Common myeloid progenitor, CD34-positive (primary cell): ENCODE data around the gene LUC7L2.
"Not testable (repeated sequence)": the region's sequence is repeated elsewhere in the genome, so short reads cannot be mapped to it uniquely, and the experiment has no call there.

Source experiments
- CTCF ChIA-PET: fragments of 350-600 bp; sonication (Branson Sonifier 250); formaldehyde crosslinking; loops from one replicate; lab custom pipeline; 2021; ENCODE audit warnings: antibody characterized with exemption; lab: Charles Lee
- POLR2A ChIA-PET: fragments of 350-600 bp; sonication (Branson Sonifier 250); formaldehyde crosslinking; loops from one replicate; lab custom pipeline; 2021; ENCODE audit warnings: antibody characterized with exemption; lab: Charles Lee
- DNase-seq, 3 donors: peaks; one replicate each; pipeline versions ENCODE4 v3.0.0 to v3.0.0-alpha.2; 2013
- H3K27ac ChIP-seq, 2 experiments: 1 replicate in 1 of 2; 2 replicates in 1 of 2; pipeline ENCODE4 v1.7.0; 2013; ENCODE audit warnings: inconsistent platforms in 2 of 2, low read length in 2 of 2, mild to moderate bottlenecking in 2 of 2, low read depth in 1 of 2, moderate library complexity in 1 of 2; ENCODE audit not compliant: severe bottlenecking in 2 of 2, insufficient read depth in 1 of 2, poor library complexity in 1 of 2
- H3K27me3 ChIP-seq, 5 experiments: replicated peaks in 2 of 5; 1 replicate in 3 of 5; 2 replicates in 2 of 5; pipeline versions ENCODE4 v1.6.1 to v1.7.0; 2013; ENCODE audit warnings: low read length in 4 of 5, mild to moderate bottlenecking in 2 of 5, moderate library complexity in 2 of 5, inconsistent platforms in 1 of 5; ENCODE audit not compliant: insufficient read depth in 5 of 5, control insufficient read depth in 4 of 5
- H3K36me3 ChIP-seq, 4 experiments: 1 replicate in 2 of 4; 2 replicates in 2 of 4; pipeline versions ENCODE4 v1.6.1 to v1.7.0; 2013; ENCODE audit warnings: low read length in 3 of 4, control low read depth in 1 of 4, mild to moderate bottlenecking in 1 of 4; ENCODE audit not compliant: control insufficient read depth in 4 of 4, insufficient read depth in 4 of 4
- H3K4me1 ChIP-seq, 4 experiments: 1 replicate in 3 of 4; 2 replicates in 1 of 4; pipeline versions ENCODE4 v1.6.1 to v1.7.1; 2013; ENCODE audit warnings: low read length in 3 of 4, mild to moderate bottlenecking in 3 of 4, control low read depth in 1 of 4, inconsistent platforms in 1 of 4, moderate library complexity in 1 of 4; ENCODE audit not compliant: control insufficient read depth in 4 of 4, insufficient read depth in 4 of 4; ENCODE audit errors: control extremely low read depth in 1 of 4
- H3K4me3 ChIP-seq, 7 experiments: 1 replicate in 4 of 7; 2 replicates in 3 of 7; pipeline versions ENCODE4 v1.5.1 to v1.7.0; 2013; ENCODE audit warnings: mild to moderate bottlenecking in 7 of 7, low read length in 6 of 7, moderate library complexity in 6 of 7, inconsistent platforms in 2 of 7, low read depth in 2 of 7, control low read depth in 1 of 7; ENCODE audit not compliant: insufficient read depth in 4 of 7, control insufficient read depth in 1 of 7; ENCODE audit errors: extremely low read depth in 1 of 7
- H3K9me3 ChIP-seq, 5 experiments: 1 replicate in 4 of 5; 2 replicates in 1 of 5; pipeline versions ENCODE4 v1.6.1 to v1.7.1; 2013; ENCODE audit warnings: low read length in 4 of 5, mild to moderate bottlenecking in 2 of 5, inconsistent platforms in 1 of 5, low read depth in 1 of 5, moderate library complexity in 1 of 5; ENCODE audit not compliant: control insufficient read depth in 4 of 5, insufficient read depth in 2 of 5; ENCODE audit errors: control extremely low read depth in 1 of 5
- WGBS: methylation state at CpG from one replicate; pipeline ENCODE4 v1.1.5; 2013; ENCODE audit not compliant: insufficient coverage; 5-methylcytosine and 5-hydroxymethylcytosine counted together

LUC7L2 gene

GRCh38 chr7:139425701-139426100 lies 66.0 kb downstream of the LUC7L2 start:
- H3K36me3 ChIP-seq: peaks cover 11 to 37% (median 24%) of the 10 kb centered on the region in 4 experiments
- H3K27me3 ChIP-seq, POLR2A ChIA-PET, H3K27ac ChIP-seq, H3K4me3 ChIP-seq, DNase-seq, H3K9me3 ChIP-seq, H3K4me1 ChIP-seq: not testable (repeated sequence)
- CTCF ChIA-PET: interaction anchor here (0.6 kb wide), 1 partner anchor 27 kb away, joined by 3 read pairs; no protein-coding TSS in a partner anchor
- 94% methylated on average over 6 of the region's 10 CpGs for WGBS

GRCh38 chr7:139426258-139427028 lies 66.7 kb downstream of the LUC7L2 start:
- Histone ChIP-seq H3K27me3 (no peaks in the 10 kb centered on the region), H3K4me1 (no peaks in the 10 kb centered on the region), H3K27ac (no peak overlapping the region), H3K9me3 (no peaks in the 10 kb centered on the region), H3K4me3 (no peak overlapping the region), H3K36me3 (peaks cover 11 to 36% (median 22%) of the 10 kb centered on the region in 4 experiments)
- POLR2A ChIA-PET: interaction anchor here (1.0 kb wide), 1 partner anchor 12 kb away, joined by 5 read pairs; no protein-coding TSS in a partner anchor
- 98% methylated on average over 9 of the region's 12 CpGs for WGBS
- CTCF ChIA-PET: interaction anchor here (0.6 kb wide), 1 partner anchor 26 kb away, joined by 3 read pairs; no protein-coding TSS in a partner anchor
- no peak for DNase-seq

DNA sequence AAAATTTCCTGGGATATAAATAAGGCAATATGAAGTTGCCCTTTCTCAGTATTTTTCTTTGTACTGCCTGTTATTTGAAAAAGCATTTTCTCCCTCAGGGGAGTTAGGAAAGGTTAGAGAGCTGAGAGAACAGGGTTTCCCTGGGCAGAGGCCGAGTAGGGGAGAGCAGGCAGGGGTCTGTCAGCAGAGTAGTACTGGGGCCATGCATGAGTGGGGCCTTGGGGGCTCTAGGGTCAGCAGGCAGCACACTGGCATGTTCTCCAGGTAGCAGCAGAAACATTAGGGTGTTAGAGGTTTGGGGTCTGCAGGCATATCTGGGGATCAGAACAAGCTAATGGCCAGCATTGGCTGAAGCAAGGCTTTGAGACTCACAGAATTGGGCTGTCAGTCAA lies 67.3 kb downstream of the LUC7L2 start:
- Histone ChIP-seq H3K36me3 (peaks cover 7 to 34% (median 19%) of the 10 kb centered on the region in 4 experiments), H3K4me3 (no peak overlapping the region), H3K4me1 (no peaks in the 10 kb centered on the region), H3K9me3 (no peaks in the 10 kb centered on the region), H3K27me3 (no peaks in the 10 kb centered on the region), H3K27ac (no peak overlapping the region)
- DNase-seq: no peak
- ChIA-PET POLR2A (interaction anchor here (1.0 kb wide), 1 partner anchor 12 kb away, joined by 5 read pairs; no protein-coding TSS in a partner anchor), CTCF (no interaction called here)
- 100% methylated on average over 1 of the region's 1 CpG for WGBS

GRCh38 chr7:139427788-139428187 lies 68.1 kb downstream of the LUC7L2 start:
- no peak for DNase-seq
- Histone ChIP-seq H3K9me3 (no peaks in the 10 kb centered on the region), H3K4me1 (no peaks in the 10 kb centered on the region), H3K36me3 (peaks cover 5 to 27% (median 13%) of the 10 kb centered on the region in 4 experiments), H3K4me3 (no peak overlapping the region), H3K27ac (no peak overlapping the region), H3K27me3 (no peaks in the 10 kb centered on the region)
- CTCF ChIA-PET: interaction anchor here (1.0 kb wide), 1 partner anchor 12 kb away, joined by 3 read pairs; no protein-coding TSS in a partner anchor
- POLR2A ChIA-PET: no interaction called here
- 95% methylated on average over 5 of the region's 7 CpGs for WGBS

GRCh38 chr7:139429735-139430134 lies 70.0 kb downstream of the LUC7L2 start:
- H3K27ac ChIP-seq, H3K4me3 ChIP-seq, DNase-seq, CTCF ChIA-PET, H3K4me1 ChIP-seq, H3K9me3 ChIP-seq, POLR2A ChIA-PET, H3K27me3 ChIP-seq: not testable (repeated sequence)
- H3K36me3 ChIP-seq: peaks cover 0 to 13% (median 4%) of the 10 kb centered on the region in 4 experiments
- 94% methylated on average over 7 of the region's 14 CpGs for WGBS

DNA sequence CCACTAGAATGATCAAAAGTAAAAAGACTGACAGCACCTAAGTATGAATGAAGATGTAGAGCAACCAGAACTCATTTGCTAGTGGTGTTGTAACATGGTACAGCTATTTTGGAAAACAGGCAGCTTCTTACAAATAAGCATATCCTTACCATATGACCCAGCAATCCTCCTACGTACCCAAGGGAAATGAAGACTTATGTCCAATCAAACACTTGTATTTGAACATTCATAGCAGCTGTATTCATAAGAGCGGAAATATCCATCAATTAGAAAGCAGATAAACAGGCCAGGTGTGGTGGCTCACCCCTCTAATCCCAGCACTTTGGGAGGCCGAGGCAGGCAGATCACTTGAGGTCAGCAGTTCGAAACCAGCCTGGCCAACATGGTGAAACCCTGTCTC lies 70.7 kb downstream of the LUC7L2 start:
- no peak for DNase-seq
- Histone ChIP-seq H3K9me3 (no peaks in the 10 kb centered on the region), H3K27ac (no peak overlapping the region), H3K36me3 (peaks cover 0 to 10% (median 4%) of the 10 kb centered on the region in 4 experiments), H3K4me1 (peaks cover 0 to 5% (median 1%) of the 10 kb centered on the region in 4 experiments), H3K27me3 (no peaks in the 10 kb centered on the region), H3K4me3 (no peak overlapping the region)
- CTCF ChIA-PET: interaction anchor here (0.7 to 1.4 kb wide), 3 partner anchors 12 to 17 kb away, joined by 3 to 4 read pairs (median 3); no protein-coding TSS in a partner anchor
- 100% methylated on average over 2 of the region's 4 CpGs for WGBS
- POLR2A ChIA-PET: interaction anchor here (0.6 kb wide), 1 partner anchor 1137 kb away, joined by 4 read pairs; no protein-coding TSS in a partner anchor

DNA sequence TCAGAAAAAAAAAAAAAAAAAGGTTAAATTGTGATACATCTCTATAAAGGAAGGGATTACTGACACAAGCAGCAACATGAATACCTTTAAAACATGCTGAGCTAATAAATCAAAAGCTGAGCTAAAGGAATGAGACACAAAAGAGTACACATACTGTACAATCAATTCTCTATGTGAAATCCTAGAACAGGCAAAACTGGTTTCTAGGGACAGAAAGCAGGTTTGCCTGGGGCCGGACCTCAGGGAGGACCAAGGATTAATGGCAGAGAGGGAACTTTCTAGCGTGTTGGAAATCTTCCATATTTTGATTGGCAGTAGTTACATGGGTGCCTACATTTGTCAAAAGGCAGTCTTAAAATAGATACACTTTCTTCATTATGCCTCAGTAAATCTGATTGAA lies 71.3 kb downstream of the LUC7L2 start:
- H3K27me3 ChIP-seq: no peaks in the 10 kb centered on the region
- H3K27ac ChIP-seq: no peak overlapping the region
- ChIA-PET POLR2A (no interaction called here), CTCF (interaction anchor here (0.7 to 1.4 kb wide), 3 partner anchors 11 to 18 kb away, joined by 3 to 4 read pairs (median 3); no protein-coding TSS in a partner anchor)
- no peak for DNase-seq
- peaks cover 0 to 5% (median 1%) of the 10 kb centered on the region in 4 experiments for H3K4me1 ChIP-seq
- 100% methylated on average over 1 of the region's 2 CpGs for WGBS
- H3K36me3 ChIP-seq: peaks cover under 1 to 10% (median 4%) of the 10 kb centered on the region in 4 experiments
- H3K9me3 ChIP-seq: no peaks in the 10 kb centered on the region
- H3K4me3 ChIP-seq: no peak overlapping the region
